GM20431 (cell line): ENCODE measurements around the gene HCN1.

Experiments
- in situ Hi-C: fragments of 300-500 bp; cut with MseI, MboI; formaldehyde crosslinking; loops from one replicate; pipeline ENCODE4 v1.15.0; 2020; ENCODE audit warnings: low sequenced_read_pairs; ENCODE audit not compliant: unreplicated experiment

Gene HCN1

GRCh38 chr5:45696206-45696836 is at the start of gene HCN1:
Gene HCN1, minus strand, starts transcription at chr5:45696380.
- in situ Hi-C loops: no loop called here

DNA sequence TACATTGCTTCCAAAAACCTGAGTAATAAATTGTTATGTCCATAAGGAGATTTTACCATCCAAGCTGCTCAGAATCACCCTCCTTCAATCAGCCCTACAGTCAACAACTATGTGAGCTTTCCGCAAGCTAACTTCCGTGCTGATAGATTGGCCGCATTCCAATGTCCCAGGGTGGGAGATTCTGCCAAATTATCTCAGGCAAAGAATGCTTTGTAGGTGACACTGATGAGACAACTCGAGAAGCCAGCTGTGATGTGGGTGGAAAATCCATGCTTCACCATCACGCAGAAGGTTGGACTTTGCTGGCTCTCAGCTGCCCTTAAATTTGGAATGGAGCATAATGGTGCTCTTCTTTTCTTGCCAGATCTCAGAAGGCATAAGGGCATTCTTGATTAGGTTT is 44.9 kb upstream of the HCN1 start:
- in situ Hi-C loops: no loop called here

DNA sequence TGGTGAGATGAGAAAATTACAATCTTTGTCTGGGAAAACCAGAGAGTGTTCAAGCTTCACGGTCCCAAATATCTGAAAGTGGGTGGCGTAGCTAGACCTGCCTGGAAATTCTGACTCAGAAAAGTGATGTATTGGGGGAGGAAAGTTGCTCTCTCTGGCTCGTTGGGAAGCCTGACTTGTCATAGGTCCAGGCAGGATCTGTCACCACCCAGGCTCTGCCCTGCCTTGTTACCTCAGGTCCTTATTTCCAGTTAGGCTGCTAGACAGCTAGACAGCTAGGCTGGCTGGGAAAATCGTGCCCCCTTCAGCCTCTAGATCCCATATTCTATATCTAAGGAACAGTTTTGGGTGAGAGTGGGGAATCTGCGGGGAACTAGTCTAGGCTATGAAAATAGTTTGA is 41.0 kb upstream of the HCN1 start:
- in situ Hi-C loops: no loop called here

GRCh38 chr5:45725537-45725936 is 29.4 kb upstream of the HCN1 start:
- in situ Hi-C loops: no loop called here

DNA sequence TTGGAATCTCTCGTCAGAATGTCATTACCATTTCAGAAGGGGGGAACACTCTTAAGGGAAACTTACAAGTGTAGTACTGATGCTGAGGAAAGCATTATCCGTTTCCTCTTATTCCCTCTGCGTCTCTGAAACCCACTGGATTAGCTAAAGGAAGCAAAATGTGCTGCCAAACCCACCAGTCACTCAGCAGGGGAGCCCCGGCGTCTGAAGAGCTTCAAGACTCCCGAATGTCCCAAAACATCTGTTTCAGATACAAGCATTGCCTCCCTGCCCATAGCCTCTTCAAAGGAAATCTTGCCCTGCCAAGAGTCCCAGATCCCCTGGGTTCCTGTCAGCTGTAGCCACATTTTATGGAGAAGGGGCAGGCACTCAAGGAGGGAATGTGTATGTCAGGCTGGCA is 1.0 kb upstream of the HCN1 start:
- in situ Hi-C loops: no loop called here

DNA sequence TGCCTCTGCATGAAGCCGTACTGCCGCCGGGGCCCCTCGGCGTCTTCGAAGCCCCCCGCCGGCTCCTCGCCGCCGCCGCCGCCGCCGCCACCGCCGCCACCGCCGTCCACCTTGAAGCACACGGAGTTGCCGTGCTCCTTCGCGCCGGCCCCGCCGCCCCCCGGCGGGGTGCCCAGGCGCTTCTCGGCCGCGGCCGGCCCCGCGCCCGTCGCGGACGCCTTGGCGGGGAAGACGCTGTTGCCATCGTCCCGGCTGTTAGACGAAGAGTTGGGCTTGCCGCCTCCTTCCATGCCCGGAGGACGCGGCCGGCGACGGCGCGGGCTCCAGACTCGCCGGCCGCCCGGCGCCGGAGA is 400 bp downstream of the HCN1 start:
- in situ Hi-C loops: no loop called here

- in situ Hi-C loops: no loop called here
Observed at GRCh38 chr5:45694971-45695803, 993 bp downstream of the HCN1 start.

DNA sequence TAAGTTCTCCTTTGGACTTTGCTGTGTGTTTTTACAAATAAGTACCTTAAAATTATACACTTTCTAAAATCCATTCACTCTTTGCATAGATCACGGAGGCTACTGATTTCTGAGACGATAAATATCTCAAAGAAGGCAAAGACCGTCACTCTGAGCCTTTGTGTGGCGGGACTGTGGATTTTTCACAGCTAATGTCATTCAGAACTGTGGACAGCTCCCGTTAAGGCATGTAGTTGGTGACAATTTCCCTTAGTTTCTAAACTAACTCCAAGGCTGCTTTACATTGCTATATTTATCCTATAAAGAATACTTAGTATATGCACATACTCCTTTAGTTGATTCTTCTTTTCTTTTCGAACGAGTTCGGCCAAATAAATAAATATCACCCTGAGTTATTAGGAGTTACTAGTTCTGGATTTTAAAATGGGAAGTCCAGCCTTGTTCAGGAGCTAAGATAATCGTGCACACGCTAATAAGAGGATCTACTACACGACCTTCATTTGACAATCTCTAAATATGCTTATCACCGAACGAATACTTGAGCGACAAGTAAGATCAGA is 1.8 kb downstream of the HCN1 start:
- in situ Hi-C loops: no loop called here

DNA sequence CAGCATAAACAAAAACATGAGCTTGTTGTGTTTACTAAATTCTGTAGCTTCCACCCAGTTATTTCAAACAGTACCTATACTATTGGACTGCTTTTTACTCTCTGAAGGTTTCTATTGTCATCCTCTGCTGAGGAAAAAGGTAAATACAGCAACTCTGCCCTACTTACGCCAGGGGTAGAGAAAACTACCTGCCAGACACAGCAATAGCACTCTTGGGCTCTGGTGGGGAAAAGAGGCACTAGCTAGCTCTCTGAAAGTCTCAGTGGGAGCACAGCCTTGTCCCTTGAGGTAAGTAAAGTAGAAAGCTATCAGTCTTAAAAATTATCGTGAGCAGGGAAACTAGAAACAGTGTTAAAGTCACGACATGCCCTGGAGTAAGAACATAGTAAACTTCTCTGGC is 3.7 kb downstream of the HCN1 start:
- in situ Hi-C loops: no loop called here

DNA sequence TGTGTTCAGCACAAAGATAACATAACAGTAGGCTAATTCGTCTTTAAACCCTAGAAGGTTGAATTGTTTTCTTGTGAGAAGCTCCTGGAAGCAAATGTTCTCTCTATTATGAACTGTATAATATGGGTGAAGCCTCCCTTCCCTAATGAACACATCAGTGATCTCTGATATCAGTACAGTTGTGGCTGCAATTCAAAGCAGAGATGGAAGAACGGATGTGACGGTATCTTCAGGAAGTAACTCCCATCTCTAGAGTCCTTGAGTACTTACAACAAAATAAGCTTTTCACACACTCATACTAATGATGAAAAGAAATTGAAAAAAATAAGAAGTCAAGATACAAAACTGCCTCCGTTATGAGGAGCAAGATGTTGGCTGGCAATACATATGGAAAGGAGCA is 4.5 kb downstream of the HCN1 start:
- in situ Hi-C loops: no loop called here

GRCh38 chr5:45687701-45688100 is 8.5 kb downstream of the HCN1 start:
- in situ Hi-C loops: no loop called here

- in situ Hi-C loops: no loop called here
Observed at GRCh38 chr5:45686620-45687019, 9.6 kb downstream of the HCN1 start.

GRCh38 chr5:45684118-45684517 is 12.1 kb downstream of the HCN1 start:
- in situ Hi-C loops: no loop called here

- in situ Hi-C loops: no loop called here
Observed at GRCh38 chr5:45680950-45681349, 15.2 kb downstream of the HCN1 start.

GRCh38 chr5:45677524-45677923 is 18.7 kb downstream of the HCN1 start:
- in situ Hi-C loops: no loop called here

DNA sequence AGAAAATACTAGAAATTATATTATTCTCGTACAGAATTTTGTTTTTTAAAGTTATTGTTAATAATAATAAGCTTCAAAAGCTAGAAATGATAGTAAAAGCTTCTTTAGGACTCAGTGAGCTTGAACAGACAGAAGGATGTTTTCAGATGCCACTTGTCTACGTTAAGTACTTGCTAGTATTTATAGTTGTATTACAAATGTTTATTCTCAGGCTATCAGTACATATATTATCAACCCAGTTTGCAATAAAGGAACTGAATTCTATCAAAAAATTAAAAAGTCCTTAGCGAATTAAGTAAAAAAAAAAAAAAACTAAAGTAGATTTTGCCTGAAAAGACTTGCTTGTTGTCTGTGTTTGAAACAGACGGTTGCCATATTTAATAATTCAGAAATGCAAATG is 23.9 kb downstream of the HCN1 start:
- in situ Hi-C loops: no loop called here

GRCh38 chr5:45648744-45649143 is 47.4 kb downstream of the HCN1 start:
- in situ Hi-C loops: no loop called here

DNA sequence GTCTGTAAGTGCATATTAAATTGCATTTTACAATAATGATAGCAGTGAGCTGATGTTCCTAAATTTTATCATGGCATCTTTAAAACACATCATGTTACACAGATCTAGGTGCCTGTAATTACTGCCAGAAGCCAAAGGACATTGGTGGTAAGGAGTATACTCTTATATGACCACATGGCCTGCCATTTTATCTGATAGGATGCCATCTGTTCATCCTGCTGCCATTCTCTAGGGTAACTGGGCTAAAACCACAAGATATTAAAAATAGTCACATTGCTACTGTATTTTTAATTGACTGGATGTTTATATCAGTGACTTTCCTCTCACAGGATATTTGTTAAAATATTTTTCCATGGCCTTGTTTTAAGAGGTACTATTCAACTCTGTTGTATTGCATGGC is 53.1 kb downstream of the HCN1 start:
- in situ Hi-C loops: no loop called here

GRCh38 chr5:45642370-45642769 is 53.8 kb downstream of the HCN1 start:
- in situ Hi-C loops: no loop called here

DNA sequence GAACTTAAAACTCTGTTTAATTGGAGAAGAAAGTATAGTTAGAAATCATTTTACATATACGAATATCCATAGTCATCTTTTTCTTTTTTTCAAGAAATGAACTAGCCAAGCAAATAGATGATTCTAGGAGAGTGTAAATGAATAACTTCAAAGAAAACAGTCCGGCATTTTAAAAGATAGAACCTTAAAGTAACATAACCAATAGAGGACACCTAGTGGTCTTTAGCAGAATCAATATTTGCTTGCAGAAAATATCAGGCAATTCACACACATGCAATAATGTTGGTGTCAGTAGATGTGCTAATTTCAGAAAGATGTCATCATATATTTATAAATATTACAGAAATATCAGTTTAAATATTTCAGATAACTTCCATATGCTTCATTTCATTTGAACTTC is 57.1 kb downstream of the HCN1 start:
- in situ Hi-C loops: no loop called here

DNA sequence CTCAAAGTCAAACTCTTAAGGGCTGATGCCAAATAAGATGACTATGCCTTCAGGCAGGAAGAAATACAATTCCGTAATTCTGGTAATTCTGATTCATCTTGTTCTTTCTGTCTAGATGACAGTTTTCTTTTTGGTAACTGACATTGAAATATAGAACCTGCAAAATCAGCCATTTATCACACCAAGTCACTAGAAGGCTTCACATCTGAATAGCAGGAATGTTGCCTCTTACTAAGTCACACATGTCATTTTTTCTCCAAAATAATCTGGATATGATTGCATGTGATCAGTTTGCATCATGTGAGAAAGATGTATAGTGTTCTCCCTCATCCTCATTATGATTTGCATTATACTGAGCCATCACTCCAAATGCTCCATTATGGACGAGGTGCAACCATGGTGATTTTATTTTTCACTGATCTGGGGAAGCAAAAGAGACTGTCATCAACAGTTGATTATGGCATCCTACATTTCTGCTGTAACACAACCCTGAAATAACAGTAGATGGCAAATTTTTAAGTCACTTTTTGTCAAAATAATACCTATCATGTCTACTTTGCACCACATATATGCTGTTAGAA is 69.0 kb downstream of the HCN1 start:
- in situ Hi-C loops: no loop called here
